Tibial artery (tissue), 4 donors: ENCODE results near the gene CCDC141.
A peak's percentile ranks its signal among the peaks of the same experiment; 100 is the strongest.

Experiments
- DNase-seq, 2 donors: peaks; one replicate each; pipeline ENCODE4 v3.0.0-alpha.2; 2019
- H3K27ac ChIP-seq, 2 donors: fragments of 200-600 bp; sonication (generic) in 1 of 2; 1 replicate in 1 of 2; 2 replicates in 1 of 2; pipeline ENCODE4 v1.5.1; 2018 to 2019; ENCODE audit warnings: mild to moderate bottlenecking in 1 of 2
- H3K27me3 ChIP-seq, 2 donors: fragments of 200-600 bp; sonication (generic) in 1 of 2; one replicate each; pipeline versions ENCODE4 v1.5.1 to v1.6.0; 2016 to 2019
- H3K36me3 ChIP-seq, 3 donors: fragments of 200-600 bp; sonication (generic) in 2 of 3; one replicate each; pipeline ENCODE4 v1.5.1; 2016 to 2019; ENCODE audit warnings: mild to moderate bottlenecking in 2 of 3
- H3K4me1 ChIP-seq, 4 donors: fragments of 200-600 bp; sonication (generic) in 2 of 4; 1 replicate in 3 of 4; 2 replicates in 1 of 4; pipeline ENCODE4 v1.5.1; 2016 to 2019
- H3K4me3 ChIP-seq, 2 donors: fragments of 200-600 bp; sonication (generic) in 1 of 2; 1 replicate in 1 of 2; 2 replicates in 1 of 2; pipeline ENCODE4 v1.5.1; 2018 to 2019; ENCODE audit warnings: mild to moderate bottlenecking in 2 of 2
- H3K9me3 ChIP-seq, 3 donors: fragments of 200-600 bp; sonication (generic) in 1 of 3; one replicate each; pipeline ENCODE4 v1.5.1; 2016 to 2019
- CTCF ChIP-seq, 2 experiments: fragments of 200-600 bp in 1 of 2; fragments of 450-650 bp in 1 of 2; IDR thresholded peaks; one replicate each; pipeline ENCODE4 v1.5.1; 2017 to 2019; ENCODE audit warnings: antibody characterized with exemption in 2 of 2, mild to moderate bottlenecking in 1 of 2, moderate library complexity in 1 of 2
- intact Hi-C: fragments of 100-400 bp; cut with DNase I; formaldehyde crosslinking; loops from one replicate; pipeline ENCODE4 v1.15.0; 2023; ENCODE audit warnings: low total_unique reads

Gene CCDC141

GRCh38 chr2:178870703-178871102 lies 179.2 kb downstream of the CCDC141 start:
- Histone ChIP-seq H3K27ac (no peak overlapping the region), H3K36me3 (no peaks in the 10 kb centered on the region), H3K9me3 (no peaks in the 10 kb centered on the region), H3K27me3 (no peaks in the 10 kb centered on the region), H3K4me3 (no peak overlapping the region), H3K4me1 (peaks cover 0 to 24% (median 9%) of the 10 kb centered on the region in 4 donors)
- no peak for TF ChIP-seq CTCF (IDR thresholded peaks at IDR 0.05)
- DNase-seq = no peak
- intact Hi-C loops = no loop called here

GRCh38 chr2:178865999-178866398 lies 183.9 kb downstream of the CCDC141 start:
- Histone ChIP-seq H3K4me3 (no peak overlapping the region), H3K4me1 (peaks cover 0 to 52% (median 28%) of the 10 kb centered on the region in 4 donors)

DNA sequence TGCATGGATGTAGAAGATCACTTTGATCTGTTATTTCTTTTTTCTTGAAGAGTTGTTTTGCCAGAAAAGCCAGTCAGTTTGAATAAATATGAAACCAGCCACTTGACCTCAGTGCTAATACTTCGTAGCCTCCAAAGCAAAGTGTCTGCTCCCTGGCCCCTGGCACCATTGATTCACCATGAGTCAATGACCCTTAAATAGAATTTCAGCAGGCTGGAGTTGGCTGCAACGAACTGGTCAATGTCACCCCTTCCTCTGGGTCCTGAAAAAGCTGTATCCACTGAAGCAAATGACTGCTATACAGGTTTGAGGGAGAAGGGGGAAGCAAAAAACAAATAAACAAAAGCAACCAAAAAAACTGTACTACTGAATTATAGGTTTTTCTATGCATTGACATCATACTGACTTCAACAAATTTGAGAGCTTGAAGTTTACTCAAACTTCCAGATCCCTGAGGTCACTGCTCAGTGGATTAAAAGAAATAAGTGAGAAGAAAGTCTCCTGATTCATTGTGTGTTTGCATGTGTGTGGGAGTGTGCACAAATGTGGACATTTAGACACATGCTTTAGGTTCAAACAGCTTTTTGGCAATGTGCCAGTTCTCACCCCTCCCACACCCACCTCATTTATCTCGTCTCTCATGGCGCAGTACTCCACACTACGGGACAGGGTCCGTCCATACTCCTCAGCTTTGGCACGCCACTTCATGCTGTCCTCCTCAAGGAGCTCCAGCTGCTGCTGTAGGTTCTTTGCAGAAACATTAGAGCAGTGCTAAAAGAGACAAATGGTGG lies 184.6 kb downstream of the CCDC141 start:
- no peak for TF ChIP-seq CTCF (IDR thresholded peaks at IDR 0.05)
- DNase-seq = no peak
- Histone ChIP-seq H3K36me3 (no peaks in the 10 kb centered on the region), H3K27ac (peak overlapping the region; percentile 74 to 81), H3K4me3 (no peak overlapping the region), H3K4me1 (peaks cover 0 to 53% (median 30%) of the 10 kb centered on the region in 4 donors), H3K27me3 (no peaks in the 10 kb centered on the region), H3K9me3 (no peaks in the 10 kb centered on the region)
- intact Hi-C loops = no loop called here

More at GRCh38 chr2:178865999-178866398, 183.9 kb downstream of the CCDC141 start:
- Histone ChIP-seq H3K9me3 (no peaks in the 10 kb centered on the region), H3K27me3 (no peaks in the 10 kb centered on the region), H3K27ac (peak overlapping the region in 1 of 2 donors; percentile 74), H3K36me3 (no peaks in the 10 kb centered on the region)
- DNase-seq = no peak
- intact Hi-C loops = no loop called here
- TF ChIP-seq CTCF (IDR thresholded peaks at IDR 0.05) = no peak

- Histone ChIP-seq H3K4me1 (peaks cover 0 to 66% (median 31%) of the 10 kb centered on the region in 4 donors), H3K9me3 (no peaks in the 10 kb centered on the region), H3K4me3 (peak overlapping the region; percentile 3 to 14), H3K27ac (peak overlapping the region; percentile 74 to 81), H3K27me3 (no peaks in the 10 kb centered on the region), H3K36me3 (no peaks in the 10 kb centered on the region)
- DNase-seq = peak; percentile 64 to 82
- intact Hi-C loops = no loop called here
- no peak for TF ChIP-seq CTCF (IDR thresholded peaks at IDR 0.05)
Measured at GRCh38 chr2:178863856-178864620, 185.9 kb downstream of the CCDC141 start.

DNA sequence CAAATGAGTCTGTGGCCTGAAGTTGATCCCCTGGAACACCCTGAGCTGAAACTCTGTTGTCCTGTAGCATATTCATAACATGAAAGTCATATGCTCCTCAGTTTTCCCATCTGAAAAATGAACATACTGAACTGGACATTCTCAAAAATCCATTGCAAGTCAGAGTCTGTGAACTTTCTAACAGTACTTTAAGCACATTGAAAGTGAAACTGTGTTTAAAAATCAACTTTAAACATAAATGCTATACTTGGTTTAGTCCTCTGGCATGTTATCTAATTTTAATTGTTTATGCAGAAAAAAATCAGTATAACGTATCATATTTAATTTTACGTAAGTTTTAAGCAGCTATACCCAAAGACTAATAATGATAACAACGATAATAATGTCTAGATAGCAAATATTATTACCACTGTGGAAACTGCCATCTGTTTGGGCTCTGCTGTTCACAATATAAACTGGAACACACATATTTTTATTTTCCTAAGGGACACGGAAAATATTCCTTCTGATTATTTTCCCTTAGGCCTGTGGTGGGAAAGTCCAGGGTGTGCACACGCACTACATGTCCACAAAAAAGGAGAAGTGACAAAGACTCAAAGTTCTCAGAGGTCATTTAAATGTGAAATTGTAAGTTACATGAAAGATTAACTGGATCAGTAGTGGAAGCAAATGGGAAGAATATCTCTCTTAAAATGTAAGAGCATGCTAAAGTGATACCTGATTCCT lies 186.6 kb downstream of the CCDC141 start:
- H3K4me3 ChIP-seq = peak overlapping the region; percentile 3 to 14
- H3K36me3 ChIP-seq = no peaks in the 10 kb centered on the region
- TF ChIP-seq CTCF (IDR thresholded peaks at IDR 0.05) = no peak
- intact Hi-C loops = no loop called here
- H3K27me3 ChIP-seq = no peaks in the 10 kb centered on the region
- peak overlapping the region; percentile 74 to 81 for H3K27ac ChIP-seq
- no peak for DNase-seq
- H3K9me3 ChIP-seq = no peaks in the 10 kb centered on the region
- H3K4me1 ChIP-seq = peaks cover 0 to 69% (median 32%) of the 10 kb centered on the region in 4 donors
